Measurements from ENCODE around the gene MT1A.
"Not testable (repeated sequence)": the region's sequence is repeated elsewhere in the genome, so short reads cannot be mapped to it uniquely, and the experiment has no call there.

Gene MT1A

DNA sequence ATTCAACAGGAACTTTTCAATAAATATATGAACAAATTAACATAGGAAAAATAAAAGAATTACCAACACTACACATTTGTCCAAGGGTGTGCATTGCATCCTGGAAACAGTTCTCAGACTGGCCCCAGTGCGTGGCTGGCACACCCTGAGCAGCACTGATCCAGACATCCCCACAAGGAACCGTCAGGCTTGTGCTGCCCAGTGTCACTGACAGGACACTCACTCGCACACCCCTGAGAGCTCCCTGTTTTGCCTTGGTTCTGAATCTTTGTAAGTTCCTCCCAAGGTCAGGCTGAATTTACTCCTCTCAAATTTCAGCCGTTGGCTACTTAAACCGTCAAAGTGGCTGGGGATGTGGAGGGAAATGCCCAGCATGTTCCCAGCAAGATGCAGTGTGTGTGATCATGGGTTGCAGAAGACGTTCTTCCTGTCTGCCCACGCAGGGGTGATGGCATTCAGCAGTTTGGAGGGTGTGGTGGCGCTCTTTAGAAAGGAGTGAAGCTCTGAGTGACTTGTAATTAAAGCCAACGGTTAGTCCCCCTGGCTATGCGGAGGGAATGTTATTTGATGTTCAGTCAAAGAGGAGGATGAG is 28.4 kb upstream of the MT1A start:
- no peak overlapping the region for H3K4me3 ChIP-seq (ENCODE audit: low read depth, low read length)

DNA sequence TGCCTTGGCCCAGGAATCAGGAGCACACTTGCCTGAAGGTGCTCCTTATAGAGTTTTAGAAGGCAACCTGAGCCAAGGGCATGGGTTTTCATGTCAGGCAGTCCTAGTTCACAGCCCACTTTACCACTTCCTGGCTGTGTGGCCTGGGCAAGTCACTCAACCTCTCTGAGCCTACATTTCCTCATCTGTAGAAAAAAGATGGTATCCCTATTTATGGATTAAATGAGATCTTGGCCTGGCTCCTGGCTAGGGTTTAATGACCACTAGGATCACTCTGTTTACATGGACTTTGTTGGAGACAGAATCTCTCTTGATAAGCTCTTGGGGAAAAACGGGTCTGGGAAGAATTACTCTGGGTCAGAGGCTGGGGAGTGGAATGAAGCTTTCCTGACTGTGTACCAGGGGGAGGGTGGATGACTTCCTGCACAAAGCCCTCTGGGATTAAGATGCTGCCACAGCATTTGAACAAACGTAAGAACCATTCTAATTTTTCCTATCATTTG is 27.8 kb upstream of the MT1A start:
- H3K4me3 ChIP-seq (ENCODE audit: low read depth, low read length): no peak overlapping the region

DNA sequence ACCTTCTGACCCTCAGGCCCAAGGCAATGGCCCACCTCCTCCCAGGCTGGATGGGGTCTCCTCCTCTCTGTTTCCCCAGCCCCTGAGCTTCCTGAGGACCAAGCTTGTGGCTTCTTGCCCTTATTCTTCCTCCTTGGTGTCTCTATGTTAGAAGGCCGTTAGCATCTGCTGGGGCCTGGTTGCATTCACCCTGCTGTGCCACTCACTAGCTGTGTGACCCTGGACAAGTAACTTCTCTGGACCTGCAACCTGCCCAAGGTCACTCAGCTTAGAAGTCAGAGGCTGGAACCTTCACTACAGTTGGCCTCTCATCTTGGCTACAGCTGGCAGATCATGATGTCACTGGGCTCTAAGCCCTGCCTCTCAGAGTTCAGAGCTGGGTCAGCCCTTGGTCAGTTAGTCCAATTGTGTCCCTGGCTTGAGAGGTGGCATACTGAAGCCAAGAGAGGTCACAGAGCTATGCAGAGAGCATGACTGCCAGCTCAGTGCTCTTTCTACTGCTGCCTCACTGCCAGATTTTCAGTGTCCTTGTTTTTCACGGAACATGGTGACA is 27.1 kb upstream of the MT1A start:
- no peak overlapping the region for H3K4me3 ChIP-seq (ENCODE audit: low read depth, low read length)

DNA sequence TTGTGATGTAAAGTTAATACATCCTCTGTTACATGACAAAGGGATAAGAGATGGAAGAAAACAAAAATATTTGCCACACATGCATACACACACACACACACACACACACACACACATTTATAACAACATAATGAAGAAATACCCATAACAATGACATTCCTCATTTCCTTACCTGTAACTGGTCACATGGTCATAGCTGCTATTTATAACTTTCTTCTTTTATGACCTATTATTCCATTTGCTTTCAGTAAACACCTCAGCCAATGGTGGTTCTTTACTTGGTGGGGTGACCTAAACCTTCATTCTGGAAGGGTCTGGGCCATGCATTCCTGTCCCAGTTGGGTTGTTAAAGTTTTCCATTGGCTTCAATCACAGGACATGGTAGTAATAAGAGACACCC is 24.8 kb upstream of the MT1A start:
- H3K4me3 ChIP-seq (ENCODE audit: low read depth, low read length): no peak overlapping the region

DNA sequence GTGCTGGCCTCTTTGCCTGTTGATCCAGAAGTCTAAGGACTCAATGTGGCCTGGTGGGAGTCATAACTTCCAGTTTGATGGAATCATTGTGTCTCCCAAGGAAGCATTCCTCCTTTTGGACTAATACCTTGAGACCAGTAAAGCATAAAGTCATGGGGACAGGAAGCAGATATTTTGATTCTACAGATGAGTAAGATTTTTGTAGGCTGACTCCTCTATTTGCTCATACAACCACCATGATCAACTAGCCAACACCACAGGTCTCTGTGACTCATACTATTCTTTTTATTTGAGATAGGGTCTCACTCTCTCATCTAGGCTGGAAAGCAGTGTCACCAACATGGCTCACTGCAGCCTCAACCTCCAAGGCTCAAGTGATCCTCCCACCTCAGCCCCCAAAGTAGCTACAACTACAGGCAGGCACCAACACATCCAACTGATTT is 23.9 kb upstream of the MT1A start:
- H3K4me3 ChIP-seq (ENCODE audit: low read depth, low read length): no peak overlapping the region

DNA sequence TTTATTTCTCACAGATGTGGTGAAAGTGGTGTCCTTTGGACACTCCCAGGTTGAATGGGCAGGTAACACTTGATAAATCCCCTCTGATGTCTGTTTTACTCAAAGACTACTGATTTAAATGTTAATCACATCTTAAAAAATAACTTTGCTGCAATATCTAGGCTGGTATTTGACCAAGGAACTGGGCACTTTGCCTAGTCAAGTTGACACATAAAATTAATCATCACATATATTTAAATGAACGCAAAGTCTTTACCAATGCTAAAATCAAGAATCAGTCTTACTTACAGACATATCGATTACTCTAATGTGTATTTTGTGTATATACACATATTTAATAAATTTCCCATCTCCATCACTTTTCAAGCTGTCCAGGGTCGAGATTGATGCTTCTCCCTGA is 23.1 kb upstream of the MT1A start:
- no peak overlapping the region for H3K4me3 ChIP-seq (ENCODE audit: low read depth, low read length)

DNA sequence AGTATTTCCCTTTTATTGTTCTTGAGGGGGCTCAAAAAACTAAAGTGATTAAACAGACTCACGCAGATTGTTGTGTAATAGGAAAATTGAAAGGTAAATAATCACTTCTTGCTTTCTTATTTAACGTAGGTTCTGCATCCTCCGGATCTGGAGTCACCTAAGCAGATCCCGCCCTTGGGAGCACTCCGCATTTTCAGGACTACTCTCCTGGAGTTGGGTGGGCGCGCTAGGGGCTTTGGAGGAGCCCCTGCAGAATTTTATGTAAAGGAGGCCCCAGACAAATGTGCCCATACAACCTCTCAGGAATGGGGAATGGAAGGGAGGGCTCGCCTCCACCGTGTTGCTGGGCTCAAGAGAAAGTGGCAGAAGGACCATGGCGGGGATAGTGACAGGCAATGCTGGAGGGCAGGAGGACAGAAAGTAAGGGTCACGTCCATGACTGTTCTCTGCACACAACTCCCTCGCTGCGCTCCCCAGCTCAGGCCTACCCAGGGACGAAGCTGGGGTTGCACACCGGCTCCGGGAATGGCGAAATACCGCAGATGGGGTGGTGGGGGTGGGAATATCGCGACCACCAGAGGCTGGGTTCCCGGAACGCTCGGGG is 21.8 kb upstream of the MT1A start:
- peak overlapping the region; percentile 50 for H3K4me3 ChIP-seq (ENCODE audit: low read depth, low read length)

DNA sequence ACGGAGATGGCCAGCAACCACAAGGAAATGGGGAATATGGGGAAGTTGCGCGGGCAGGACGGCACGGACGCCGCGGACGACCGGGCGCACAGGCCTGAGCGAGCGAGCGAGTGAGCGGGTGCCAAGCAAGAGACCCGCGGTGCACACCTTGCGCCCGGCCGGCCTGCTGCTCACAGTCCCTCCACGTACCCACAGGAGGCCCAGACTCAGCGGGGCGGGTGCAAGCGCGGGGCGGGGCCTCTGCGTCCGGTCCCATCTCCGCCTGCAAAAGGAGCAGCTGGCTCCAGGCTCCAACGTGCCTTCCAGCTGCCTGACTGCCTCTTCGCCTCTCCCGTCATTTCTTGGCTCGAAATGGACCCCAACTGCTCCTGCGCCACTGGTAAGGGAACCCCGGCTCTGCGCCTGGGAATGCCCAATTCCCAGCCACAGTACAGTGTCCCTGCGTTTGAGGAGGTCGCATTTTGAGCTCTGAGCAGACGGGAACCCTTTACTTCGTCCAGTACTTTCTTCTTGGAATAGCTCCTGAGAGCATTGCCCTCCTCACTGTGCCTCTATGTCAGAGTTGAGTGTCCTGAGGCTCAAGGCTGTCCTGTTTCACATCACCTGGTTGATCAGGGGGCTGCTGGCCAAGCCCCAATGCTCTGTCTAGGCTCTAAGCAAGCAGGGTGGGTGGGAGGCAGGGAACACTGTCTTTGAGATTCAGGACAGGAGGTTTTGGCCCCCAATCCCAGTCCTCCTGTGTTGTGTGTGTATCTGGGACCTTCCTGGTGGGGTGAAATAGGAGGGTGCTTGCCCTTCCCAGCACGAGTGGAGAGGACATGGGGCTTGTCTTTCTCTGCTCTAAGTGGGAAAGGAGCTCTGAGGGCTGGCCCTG is 21.0 kb upstream of the MT1A start:
- H3K4me3 ChIP-seq (ENCODE audit: low read depth, low read length): peak overlapping the region; percentile 50

DNA sequence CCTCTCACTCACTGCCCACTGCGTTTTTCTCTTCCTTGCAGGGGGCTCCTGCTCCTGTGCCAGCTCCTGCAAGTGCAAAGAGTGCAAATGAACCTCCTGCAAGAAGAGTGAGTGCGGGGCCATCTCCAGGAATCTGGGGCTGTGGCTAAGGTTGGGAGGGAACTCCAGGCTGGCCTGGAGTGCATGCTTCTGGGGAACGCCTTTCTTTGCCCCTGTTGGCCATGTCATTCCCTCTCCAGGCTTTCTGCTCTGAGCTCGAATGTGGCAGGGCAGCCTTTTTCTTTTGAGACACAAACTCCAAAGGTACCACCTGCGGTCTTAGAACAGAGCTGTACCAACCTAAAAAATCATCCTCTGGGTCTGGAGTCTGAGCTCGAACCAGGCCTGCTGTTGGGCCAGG is 20.3 kb upstream of the MT1A start:
- H3K4me3 ChIP-seq (ENCODE audit: low read depth, low read length): no peak overlapping the region

DNA sequence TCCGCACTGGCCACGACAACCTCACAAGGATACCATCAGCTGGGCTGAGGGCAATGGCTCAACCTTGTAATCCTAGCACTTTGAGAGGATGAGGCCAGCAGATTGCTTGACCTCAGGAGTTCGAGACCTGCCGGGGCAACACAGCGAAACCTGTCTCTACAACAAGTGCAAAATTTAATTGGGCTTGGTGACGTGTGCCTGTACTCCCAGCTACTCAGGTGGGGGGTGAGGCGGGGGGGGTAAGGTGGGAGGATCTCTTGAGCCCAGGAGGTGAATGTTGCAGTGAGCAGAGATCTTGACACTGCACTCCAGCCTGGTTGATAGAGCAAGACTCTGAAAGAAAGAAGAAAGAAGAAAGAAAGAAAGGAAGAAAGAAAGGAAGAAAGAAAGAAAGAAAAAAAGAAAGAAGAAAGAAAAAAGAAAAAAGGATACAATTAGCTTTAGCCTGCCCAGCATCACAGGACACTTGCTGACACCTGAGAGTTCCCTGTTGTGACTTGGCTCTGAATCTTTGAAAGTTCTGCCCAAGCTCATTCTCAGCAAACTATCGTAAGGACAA is 18.0 kb upstream of the MT1A start:
- H3K4me3 ChIP-seq (ENCODE audit: low read depth, low read length): no peak overlapping the region

DNA sequence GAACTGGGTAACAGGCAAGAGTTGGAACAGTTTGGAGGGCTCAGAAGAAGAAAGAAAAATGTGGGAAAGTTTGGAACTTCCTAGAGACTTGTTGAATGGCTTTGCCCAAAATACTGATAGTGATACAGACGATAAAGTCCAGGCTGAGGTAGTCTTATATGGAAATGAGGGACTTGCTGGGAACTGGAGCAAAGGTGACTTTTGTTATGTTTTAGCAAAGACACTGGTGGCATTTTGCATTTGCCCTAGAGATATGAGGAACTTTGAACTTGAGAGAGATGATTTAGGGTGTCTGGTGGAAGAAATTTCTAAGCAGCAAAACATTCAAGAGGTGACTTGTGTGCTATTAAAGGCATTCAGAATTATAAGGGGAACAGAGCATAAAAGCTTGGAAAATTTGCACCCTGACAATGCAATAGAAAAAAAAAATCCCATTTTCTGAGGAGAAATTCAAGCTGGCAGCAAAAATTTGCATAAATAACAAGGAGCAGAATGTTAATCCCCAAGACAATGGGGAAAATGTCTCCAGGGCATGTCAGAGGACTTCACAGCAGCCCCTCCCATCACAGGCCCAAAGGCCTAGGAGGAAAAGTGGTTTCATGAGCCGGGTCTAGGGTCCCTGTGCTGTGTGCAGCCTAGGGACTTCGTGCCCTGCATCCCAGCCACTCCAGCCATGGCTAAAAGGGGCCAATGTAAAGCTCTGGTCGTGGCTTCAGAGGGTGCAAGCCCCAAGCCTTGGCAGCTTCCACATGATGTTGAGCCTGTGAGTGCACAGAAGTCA is 16.6 kb upstream of the MT1A start:
- not testable (repeated sequence) for H3K4me3 ChIP-seq (ENCODE audit: low read depth, low read length)

DNA sequence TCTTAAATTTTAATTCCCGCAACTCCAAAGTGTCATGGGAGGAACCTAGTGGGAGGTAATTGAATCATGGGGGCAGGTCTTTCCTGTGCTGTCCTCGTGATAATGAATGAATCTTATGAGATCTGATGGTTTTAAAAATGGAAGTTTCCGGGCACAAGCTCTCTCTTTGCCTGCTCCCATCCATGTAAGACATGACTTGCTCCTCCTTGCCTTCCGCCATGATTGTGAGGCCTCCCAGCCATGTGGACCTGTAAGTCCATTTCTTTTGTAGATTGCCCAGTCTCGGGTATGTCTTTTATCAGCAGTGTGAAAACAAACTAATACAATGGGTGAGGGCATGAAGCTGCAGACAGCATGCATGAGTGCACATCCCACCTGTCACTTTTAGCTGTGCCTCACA is 15.3 kb upstream of the MT1A start:
- not testable (repeated sequence) for H3K4me3 ChIP-seq (ENCODE audit: low read depth, low read length)

DNA sequence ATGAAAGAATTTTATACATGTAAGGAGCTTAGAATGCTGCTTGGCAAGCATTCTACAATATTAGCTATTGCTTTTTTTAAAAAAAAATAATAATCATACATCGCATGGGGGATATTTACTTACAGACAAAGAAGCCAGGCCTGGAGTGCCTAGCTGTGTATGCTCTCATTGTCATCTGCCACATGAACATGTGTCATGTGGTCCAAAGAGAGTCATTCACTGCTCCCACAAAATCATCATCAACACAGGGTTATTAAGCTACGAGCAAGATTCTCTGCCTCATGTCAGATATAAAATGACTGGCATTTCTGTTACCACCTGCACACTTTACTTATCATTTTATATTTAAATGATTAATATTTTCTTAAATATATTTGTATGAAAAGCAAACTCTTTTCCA is 14.8 kb upstream of the MT1A start:
- no peak overlapping the region for H3K4me3 ChIP-seq (ENCODE audit: low read depth, low read length)

DNA sequence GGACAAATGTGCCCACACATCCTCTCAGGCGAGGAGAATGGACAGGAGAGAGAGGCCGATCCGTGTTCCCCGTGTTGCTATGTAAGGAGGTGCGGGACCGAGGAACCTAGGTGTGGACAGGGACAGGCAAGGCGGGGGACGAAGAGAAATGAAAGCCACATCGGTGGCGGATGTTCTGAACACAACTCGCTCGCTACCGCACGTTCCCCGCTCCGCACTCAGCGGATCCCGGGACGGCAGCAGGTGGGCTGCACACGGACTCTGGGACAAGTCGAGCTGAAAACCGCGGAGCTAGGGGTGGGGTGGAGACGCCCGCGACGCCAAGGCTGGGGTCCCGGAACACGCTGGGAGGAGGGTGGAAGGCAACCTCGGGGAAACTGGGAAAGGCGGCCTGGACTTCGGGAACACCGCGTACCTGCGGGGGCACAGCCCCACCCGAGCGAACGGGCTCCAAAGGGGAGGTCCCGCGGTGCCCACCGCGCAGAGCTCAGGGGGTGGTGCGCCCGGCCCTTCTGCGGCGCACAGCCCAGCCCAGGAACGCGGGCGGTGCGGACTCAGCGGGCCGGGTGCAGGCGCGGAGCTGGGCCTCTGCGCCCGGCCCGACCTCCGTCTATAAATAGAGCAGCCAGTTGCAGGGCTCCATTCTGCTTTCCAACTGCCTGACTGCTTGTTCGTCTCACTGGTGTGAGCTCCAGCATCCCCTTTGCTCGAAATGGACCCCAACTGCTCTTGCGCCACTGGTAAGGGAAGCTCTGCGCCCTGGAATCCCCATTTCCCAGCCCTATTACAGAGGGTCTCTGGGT is 13.1 kb upstream of the MT1A start, which contains the start of gene MT1E:
TSS of gene MT1E (plus strand) at position 642 of the 803 bp plus-strand sequence. CDS start at position 713, 71 bp downstream.
- H3K4me3 ChIP-seq (ENCODE audit: low read depth, low read length): peak within 1 kb of the TSS; percentile 51

DNA sequence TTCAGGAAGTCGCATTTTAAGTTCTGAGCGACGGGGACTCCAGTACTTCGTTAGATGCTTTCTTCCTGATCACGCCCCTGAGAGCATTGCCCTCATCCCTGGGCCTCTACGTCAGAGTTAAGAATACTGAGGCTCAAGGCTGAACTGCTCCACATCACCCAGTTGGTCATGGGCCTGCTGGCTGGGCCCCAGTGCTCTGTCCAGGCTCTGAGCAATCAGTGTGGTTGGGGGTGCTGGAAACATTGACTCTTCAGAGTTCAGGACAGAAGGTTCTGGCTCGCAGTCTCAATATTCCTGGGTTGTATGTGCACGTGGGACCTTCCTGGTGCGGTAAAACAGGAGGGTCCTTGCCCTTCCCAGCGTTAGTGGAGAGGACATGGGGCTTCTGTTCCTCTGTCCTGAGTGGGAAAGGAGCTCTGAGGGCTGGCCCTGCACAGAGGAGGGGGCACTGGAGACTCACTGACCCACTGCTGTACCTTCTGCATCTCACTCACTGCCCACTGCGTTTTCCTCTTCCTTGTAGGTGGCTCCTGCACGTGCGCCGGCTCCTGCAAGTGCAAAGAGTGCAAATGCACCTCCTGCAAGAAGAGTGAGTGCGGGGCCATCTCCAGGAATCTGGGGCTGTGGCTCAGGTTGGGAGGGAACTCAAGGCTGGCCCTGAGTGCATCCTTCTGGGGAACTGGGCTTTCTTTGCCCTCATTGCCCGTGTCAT is 12.4 kb upstream of the MT1A start:
- H3K4me3 ChIP-seq (ENCODE audit: low read depth, low read length): peak overlapping the region; percentile 25

DNA sequence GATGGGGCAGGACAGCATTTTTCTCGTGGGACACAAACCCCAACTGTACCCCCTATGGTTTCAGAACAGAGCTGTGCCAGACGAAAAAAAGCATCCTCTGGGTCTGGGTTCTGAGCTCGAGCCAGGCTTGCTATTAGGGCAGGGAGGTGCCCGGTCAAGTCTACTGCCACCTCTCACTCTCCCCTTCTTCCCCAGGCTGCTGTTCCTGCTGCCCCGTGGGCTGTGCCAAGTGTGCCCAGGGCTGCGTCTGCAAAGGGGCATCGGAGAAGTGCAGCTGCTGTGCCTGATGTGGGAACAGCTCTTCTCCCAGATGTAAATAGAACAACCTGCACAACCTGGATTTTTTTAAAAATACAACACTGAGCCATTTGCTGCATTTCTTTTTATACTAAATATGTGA is 11.8 kb upstream of the MT1A start:
- no peak overlapping the region for H3K4me3 ChIP-seq (ENCODE audit: low read depth, low read length)

DNA sequence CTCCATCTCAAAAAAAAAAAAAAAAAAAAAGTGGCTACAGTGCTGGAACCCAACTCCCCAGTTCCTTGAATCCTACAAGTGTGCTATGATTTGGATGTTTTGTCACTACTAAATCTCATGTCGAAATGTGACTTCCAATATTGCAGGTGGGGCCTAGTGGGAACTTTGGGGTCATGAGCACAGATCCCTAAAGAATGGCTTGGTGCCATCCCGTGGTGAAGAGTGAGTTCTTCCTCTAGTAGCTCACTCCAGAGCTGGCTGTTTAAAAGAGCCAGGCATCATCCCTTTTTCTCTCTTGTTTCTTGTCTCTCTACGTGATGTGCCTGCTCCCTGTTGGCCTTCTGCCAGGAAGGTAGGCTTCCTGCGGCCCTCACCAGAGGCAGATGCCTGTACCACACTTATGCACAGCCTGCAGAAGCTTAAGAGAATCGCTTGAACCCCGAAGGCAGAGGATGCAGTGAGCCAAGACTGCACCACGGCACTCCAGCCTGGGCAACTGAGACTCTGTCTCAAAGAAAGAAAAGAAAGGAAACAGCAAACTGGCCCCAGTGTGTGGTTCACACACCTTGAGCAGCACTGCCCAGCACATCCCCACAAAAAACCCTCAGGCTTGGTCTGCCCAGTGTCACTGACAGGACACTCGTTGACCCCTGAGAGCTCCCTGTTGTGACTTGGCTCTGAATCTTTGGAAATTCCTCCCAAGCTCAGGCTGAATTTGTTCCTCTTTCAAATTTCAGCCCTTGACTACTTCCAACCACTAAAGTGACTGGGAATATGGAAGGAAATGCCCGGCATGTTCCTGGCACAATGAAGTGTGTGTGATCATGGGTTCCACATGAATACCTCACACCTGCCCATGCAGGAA is 9.7 kb upstream of the MT1A start:
- H3K4me3 ChIP-seq (ENCODE audit: low read depth, low read length): no peak overlapping the region

DNA sequence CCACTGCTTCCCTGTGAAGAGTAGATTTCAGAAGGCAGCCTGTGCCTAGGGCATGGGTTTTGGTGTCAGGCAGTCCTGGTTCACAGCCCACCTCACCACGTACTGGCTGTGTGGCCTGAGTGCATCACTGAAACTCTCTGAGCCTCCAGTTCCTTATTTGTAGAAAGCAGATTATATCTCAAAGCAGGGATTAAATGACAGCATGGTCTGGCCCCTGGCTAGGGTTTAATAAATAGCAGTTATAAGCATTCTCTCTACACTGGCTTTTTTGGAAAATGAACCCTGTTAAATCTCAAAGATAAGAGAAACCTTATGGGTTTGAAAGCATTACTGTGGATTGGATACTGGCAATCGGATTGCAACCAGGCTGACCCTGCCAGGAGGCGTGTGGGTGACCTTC is 8.9 kb upstream of the MT1A start:
- no peak overlapping the region for H3K4me3 ChIP-seq (ENCODE audit: low read depth, low read length)

Measured in iPS-11a (cell line).